Measurements from ENCODE around the gene FRS2.

GRCh38 chr12:69471667-69472385, 1.6 kb downstream of the FRS2 start:
- TF ChIP-seq BHLHE40 (IDR thresholded peaks at IDR 0.05; ENCODE audit: borderline replicate concordance in 1 of 2, low read depth in 2 of 2, low read length in 1 of 2) (no peak), EZH2 (IDR thresholded peaks at IDR 0.05; ENCODE audit: borderline replicate concordance, control insufficient read depth, low read depth, low read length) (no peak), FOXK2 (IDR thresholded peaks at IDR 0.05) (no peak)

Data from GM12878 (cell line).